ENCODE data around the gene CIAO3. TPM values are rescaled to one million over a fixed set of nuclear protein-coding genes. Genes with fewer than 3 reads are reported as not detected.

The CIAO3 gene
- total and polyA plus RNA-seq, 10 of the 15 experiments (the other 5 are each of a cell fraction or from before 2014, with no cell fraction given): 1.4 to 37.5 (median 30.8) TPM

DNA sequence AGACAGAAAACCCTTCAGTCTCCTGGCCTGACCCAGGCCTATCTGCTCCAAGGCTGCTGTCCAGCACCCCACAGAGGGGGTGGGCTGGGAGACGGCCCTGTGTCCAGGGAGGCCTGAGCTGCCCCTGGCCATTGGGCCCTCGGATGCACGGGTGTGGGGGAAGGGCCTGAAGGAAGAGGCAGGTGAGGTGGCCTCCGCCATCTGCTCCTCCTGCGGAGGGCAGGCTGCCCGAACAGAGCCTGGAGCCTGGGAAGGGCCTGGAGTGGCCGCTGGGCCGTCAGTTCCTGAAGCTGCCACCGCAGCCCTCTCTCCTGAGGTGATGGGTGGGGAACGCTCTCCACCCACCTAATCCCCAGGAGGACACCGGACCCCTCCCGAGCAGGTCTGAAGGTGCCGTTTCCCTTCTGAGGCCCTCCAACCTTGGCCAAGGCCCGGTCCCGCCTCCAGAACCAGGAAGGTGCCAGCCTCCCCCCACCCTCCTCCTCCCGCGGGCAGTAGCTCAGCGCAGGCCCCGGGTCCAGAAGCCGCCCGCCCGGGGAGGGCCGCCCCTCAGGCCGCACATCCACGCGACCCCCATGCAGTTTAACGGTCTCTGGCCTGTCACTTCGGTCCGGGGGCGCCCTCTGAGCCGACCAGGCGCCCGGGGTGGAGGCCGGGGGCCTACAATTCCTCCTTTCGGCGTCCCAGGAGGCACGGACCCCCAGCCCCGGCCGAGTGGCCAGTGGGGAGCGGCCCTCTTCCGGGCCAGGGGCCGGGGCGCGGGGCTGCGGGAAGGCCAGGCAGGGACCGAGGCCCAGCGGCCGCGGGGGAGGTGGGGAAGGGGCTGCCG lies 36.0 kb downstream of the CIAO3 start:
- H3K9me3 ChIP-seq (replicated peaks; ENCODE audit: control insufficient read depth, insufficient read depth, low read length): no peaks in the 10 kb centered on the region
- DNase-seq (ENCODE audit: low read depth, low spot score) (no peak), FAIRE-seq (no peak), ATAC-seq (no peak)
- BruUV-seq (replicated peaks): no TSS peak
- in situ Hi-C loops (cut with MboI) (no loop called here), intact Hi-C loops (cut with micrococcal nuclease; ENCODE audit: unreplicated experiment) (no loop called here)
- no peak overlapping the region for H3K27ac ChIP-seq (ENCODE audit: control insufficient read depth, insufficient read depth)
- H2AFZ ChIP-seq (ENCODE audit: control insufficient read depth, low read depth, low read length): no peak overlapping the region
- H3K27me3 ChIP-seq (replicated peaks in 1 of 2; ENCODE audit: control insufficient read depth in 2 of 2, insufficient read depth in 2 of 2, low read length in 1 of 2): peaks cover 0 to 11% of the 10 kb centered on the region in 2 experiments; a peak in 2 of 4 replicates
- H3K79me2 ChIP-seq (ENCODE audit: control insufficient read depth, insufficient read depth, low read length): no peaks in the 10 kb centered on the region
- RAD21 ChIA-PET (ENCODE audit: unreplicated experiment): no interaction called here
- H4K20me1 ChIP-seq (ENCODE audit: control insufficient read depth, insufficient read depth): no peaks in the 10 kb centered on the region
- H3K4me3 ChIP-seq: no peak overlapping the region
- SMC1A ChIA-PET (ENCODE audit: uncharacterized antibody, unreplicated experiment): interaction anchor here (0.6 kb wide), 1 partner anchor 80 kb away, joined by 3 read pairs; no protein-coding TSS in a partner anchor
- no peak for TF ChIP-seq SPI1 (IDR thresholded peaks at IDR 0.05; ENCODE audit: borderline replicate concordance, insufficient read depth, low read depth, low read length)
- TF ChIP-seq, protein P1, sequence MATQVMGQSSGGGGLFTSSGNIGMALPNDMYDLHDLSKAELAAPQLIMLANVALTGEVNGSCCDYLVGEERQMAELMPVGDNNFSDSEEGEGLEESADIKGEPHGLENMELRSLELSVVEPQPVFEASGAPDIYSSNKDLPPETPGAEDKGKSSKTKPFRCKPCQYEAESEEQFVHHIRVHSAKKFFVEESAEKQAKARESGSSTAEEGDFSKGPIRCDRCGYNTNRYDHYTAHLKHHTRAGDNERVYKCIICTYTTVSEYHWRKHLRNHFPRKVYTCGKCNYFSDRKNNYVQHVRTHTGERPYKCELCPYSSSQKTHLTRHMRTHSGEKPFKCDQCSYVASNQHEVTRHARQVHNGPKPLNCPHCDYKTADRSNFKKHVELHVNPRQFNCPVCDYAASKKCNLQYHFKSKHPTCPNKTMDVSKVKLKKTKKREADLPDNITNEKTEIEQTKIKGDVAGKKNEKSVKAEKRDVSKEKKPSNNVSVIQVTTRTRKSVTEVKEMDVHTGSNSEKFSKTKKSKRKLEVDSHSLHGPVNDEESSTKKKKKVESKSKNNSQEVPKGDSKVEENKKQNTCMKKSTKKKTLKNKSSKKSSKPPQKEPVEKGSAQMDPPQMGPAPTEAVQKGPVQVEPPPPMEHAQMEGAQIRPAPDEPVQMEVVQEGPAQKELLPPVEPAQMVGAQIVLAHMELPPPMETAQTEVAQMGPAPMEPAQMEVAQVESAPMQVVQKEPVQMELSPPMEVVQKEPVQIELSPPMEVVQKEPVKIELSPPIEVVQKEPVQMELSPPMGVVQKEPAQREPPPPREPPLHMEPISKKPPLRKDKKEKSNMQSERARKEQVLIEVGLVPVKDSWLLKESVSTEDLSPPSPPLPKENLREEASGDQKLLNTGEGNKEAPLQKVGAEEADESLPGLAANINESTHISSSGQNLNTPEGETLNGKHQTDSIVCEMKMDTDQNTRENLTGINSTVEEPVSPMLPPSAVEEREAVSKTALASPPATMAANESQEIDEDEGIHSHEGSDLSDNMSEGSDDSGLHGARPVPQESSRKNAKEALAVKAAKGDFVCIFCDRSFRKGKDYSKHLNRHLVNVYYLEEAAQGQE (IDR thresholded peaks at IDR 0.05; ENCODE audit: low read depth, low read length): 0 out of 2 replicates have a peak, but pooled peaks have one; percentile 19
- no peak for TF ChIP-seq ZNF274 (IDR thresholded peaks at IDR 0.05; ENCODE audit: insufficient read depth, insufficient read length)
- TF ChIP-seq YY1 (IDR thresholded peaks at IDR 0.05; ENCODE audit: low read depth, low read length): no peak
- TF ChIP-seq GABPA (IDR thresholded peaks at IDR 0.05; ENCODE audit: low read depth): no peak
- no peaks in the 10 kb centered on the region for H3K4me1 ChIP-seq (ENCODE audit: control insufficient read depth, insufficient read depth, low read length)
- no peaks in the 10 kb centered on the region for H3K36me3 ChIP-seq (ENCODE audit: control insufficient read depth in 2 of 2, insufficient read depth in 2 of 2, low read length in 1 of 2)
- CTCF ChIA-PET: no interaction called here
- H3K9ac ChIP-seq (ENCODE audit: control insufficient read depth, insufficient read depth, low read length): no peak overlapping the region
- POLR2A ChIA-PET: no interaction called here
- 43% methylated on average over 33 of the region's 50 CpGs for WGBS (ENCODE audit: insufficient coverage, insufficient replicate concordance, low lambda C conversion rate, missing lambda C conversion rate)
- H3K4me2 ChIP-seq (ENCODE audit: control insufficient read depth, insufficient read depth): no peak overlapping the region

Data from GM12878 (cell line).